ENCODE data around the gene FRMD6.

FRMD6 gene

DNA sequence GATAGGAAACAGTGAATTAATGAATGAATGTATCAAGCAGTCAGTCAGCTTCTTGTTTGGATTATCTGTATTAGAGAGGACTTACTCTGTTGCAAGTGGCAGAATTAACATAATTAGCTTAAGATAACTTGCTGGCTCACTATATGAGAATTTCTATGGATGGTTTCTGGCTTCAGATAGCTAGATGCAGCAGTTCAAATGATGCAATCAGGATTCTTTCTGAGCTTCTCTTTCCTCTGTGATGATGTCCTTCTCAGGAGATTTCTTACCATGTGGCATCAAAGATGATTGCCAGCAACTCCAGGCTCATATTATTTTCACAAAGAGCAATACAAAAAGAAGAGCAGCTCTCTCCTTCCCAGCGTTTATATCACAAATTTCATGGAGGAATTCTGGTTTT lies 30.7 kb downstream of the FRMD6 start:
- no peaks in the 10 kb centered on the region for H3K27me3 Mint-ChIP-seq
- no peak overlapping the region for H3K27ac Mint-ChIP-seq (ENCODE audit: low read depth)
- no peaks in the 10 kb centered on the region for H3K36me3 Mint-ChIP-seq (ENCODE audit: insufficient read depth)
- no peak for ATAC-seq (replicated peaks; ENCODE audit: extremely low read depth, poor library complexity, severe bottlenecking)
- H3K9me3 Mint-ChIP-seq: no peaks in the 10 kb centered on the region
- no peak for DNase-seq (ENCODE audit: low spot score in 2 of 2)
- H3K4me3 Mint-ChIP-seq: no peak overlapping the region
- no peaks in the 10 kb centered on the region for H3K4me1 Mint-ChIP-seq

DNA sequence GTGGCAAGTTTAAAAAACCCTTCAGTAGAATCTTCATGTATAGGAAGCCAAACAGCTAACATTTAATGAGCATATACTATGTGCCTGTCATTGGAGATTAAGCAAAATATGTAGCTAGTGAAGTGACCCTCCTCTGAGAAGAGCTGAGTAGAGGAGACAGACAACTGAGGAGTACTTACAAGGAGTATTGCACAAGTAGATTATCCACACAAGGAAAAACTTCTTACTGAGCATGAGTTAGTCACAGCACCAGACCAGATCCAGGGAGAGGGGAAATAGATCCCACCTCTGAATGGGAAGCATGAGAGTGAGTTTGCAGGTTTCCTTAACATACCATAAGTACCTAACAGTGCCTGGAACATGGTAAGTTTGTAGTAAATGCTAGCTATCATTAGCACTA lies 33.0 kb downstream of the FRMD6 start:
- no peak overlapping the region for H3K27ac Mint-ChIP-seq (ENCODE audit: low read depth)
- no peaks in the 10 kb centered on the region for H3K4me1 Mint-ChIP-seq
- H3K4me3 Mint-ChIP-seq: no peak overlapping the region
- no peaks in the 10 kb centered on the region for H3K27me3 Mint-ChIP-seq
- DNase-seq (ENCODE audit: low spot score in 2 of 2) (no peak), ATAC-seq (replicated peaks; ENCODE audit: extremely low read depth, poor library complexity, severe bottlenecking) (no peak)
- H3K36me3 Mint-ChIP-seq (ENCODE audit: insufficient read depth): no peaks in the 10 kb centered on the region
- H3K9me3 Mint-ChIP-seq: no peaks in the 10 kb centered on the region

DNA sequence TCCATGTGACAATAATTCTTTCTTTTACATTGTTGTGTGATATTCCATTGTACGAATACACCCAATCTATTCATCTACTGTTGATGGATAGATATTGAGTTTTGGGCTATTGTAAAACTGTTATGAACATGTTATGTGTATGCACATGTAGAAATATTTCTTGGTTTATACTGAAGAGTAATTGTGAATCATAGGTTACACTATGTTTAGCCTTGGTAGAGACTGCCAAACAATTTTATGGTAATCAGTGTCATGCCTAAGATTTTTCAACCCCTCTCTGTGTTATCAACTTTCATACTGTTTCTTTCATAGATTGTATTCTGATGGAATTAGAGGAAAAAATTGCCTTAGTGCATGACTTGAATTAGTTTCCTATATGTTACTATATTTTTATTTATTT lies 39.5 kb downstream of the FRMD6 start:
- ATAC-seq (replicated peaks; ENCODE audit: extremely low read depth, poor library complexity, severe bottlenecking): no peak

DNA sequence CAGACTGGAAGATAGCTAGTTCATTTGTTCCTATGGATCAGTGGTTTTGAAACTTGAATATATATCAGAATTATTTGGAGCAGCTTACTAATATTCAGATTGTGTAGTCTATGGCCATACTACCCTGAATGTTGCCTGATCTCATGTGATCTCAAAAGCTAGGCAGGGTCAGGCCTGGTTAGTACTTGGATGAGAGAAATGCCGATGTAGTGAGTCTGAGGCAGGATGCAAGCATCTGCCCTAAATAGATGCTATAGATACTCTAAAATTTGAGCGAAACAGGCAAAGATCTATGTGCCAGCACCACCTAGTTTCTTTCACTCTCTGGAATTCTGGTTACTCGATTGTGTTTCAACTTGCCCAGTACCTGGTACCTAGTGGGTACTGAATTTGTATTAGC lies 40.9 kb downstream of the FRMD6 start:
- H3K36me3 Mint-ChIP-seq (ENCODE audit: insufficient read depth): no peaks in the 10 kb centered on the region
- H3K27ac Mint-ChIP-seq (ENCODE audit: low read depth): no peak overlapping the region
- H3K27me3 Mint-ChIP-seq: no peaks in the 10 kb centered on the region
- ATAC-seq (replicated peaks; ENCODE audit: extremely low read depth, poor library complexity, severe bottlenecking) (no peak), DNase-seq (ENCODE audit: low spot score in 2 of 2) (no peak)
- H3K4me1 Mint-ChIP-seq: no peaks in the 10 kb centered on the region
- H3K4me3 Mint-ChIP-seq: no peak overlapping the region
- H3K9me3 Mint-ChIP-seq: no peaks in the 10 kb centered on the region

More for the DNA sequence above, 39.5 kb downstream of the FRMD6 start:
- DNase-seq (ENCODE audit: low spot score in 2 of 2): no peak
- no peaks in the 10 kb centered on the region for H3K4me1 Mint-ChIP-seq
- H3K36me3 Mint-ChIP-seq (ENCODE audit: insufficient read depth): no peaks in the 10 kb centered on the region
- H3K27me3 Mint-ChIP-seq: no peaks in the 10 kb centered on the region
- H3K4me3 Mint-ChIP-seq: no peak overlapping the region
- no peak overlapping the region for H3K27ac Mint-ChIP-seq (ENCODE audit: low read depth)
- H3K9me3 Mint-ChIP-seq: no peaks in the 10 kb centered on the region

DNA sequence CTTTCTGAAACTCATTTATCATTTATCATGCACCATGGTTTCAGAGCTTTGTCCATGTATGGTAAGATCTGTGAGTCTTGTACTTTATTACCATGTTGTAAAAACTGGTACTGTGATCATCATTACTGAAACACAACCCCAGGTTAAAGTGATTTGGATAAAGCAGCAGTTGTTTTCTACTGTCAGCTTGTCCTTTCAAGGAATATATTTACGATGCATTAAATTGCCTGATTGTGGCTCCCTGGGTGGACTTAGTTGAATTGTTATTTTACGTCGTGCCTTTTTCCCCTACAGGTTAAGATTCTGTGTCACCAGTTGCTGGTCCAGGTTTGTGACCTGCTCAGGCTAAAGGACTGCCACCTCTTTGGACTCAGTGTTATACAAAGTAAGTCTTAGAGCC lies 46.1 kb downstream of the FRMD6 start:
- peaks cover 9% of the 10 kb centered on the region for H3K27me3 Mint-ChIP-seq
- H3K9me3 Mint-ChIP-seq: no peaks in the 10 kb centered on the region
- no peaks in the 10 kb centered on the region for H3K36me3 Mint-ChIP-seq (ENCODE audit: insufficient read depth)
- H3K4me1 Mint-ChIP-seq: no peaks in the 10 kb centered on the region
- ATAC-seq (replicated peaks; ENCODE audit: extremely low read depth, poor library complexity, severe bottlenecking) (no peak), DNase-seq (ENCODE audit: low spot score in 2 of 2) (no peak)
- H3K27ac Mint-ChIP-seq (ENCODE audit: low read depth): no peak overlapping the region
- no peak overlapping the region for H3K4me3 Mint-ChIP-seq

DNA sequence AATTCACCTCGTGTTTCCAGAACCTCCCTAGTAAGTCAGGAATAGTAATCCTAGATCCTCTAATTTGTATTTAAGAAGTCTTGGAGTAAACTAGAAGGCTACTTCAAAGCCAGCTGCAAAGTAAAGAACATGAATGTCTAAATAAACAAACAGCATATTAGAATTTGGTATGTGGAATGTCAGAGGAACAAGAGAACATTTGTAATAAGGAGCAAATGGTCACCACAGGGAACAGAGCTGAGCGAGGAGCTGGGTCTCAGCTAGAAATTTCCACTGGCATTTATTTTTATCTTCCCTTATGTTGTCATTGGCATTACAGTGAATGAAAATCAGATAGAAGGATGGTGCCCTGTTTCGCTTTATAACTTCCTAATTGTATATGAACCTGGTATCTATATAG lies 50.2 kb downstream of the FRMD6 start:
- Mint-ChIP-seq H3K4me3 (no peak overlapping the region), H3K27ac (ENCODE audit: low read depth) (no peak overlapping the region), H3K27me3 (peaks cover 9% of the 10 kb centered on the region), H3K4me1 (no peaks in the 10 kb centered on the region), H3K36me3 (ENCODE audit: insufficient read depth) (no peaks in the 10 kb centered on the region), H3K9me3 (no peaks in the 10 kb centered on the region)
- ATAC-seq (replicated peaks; ENCODE audit: extremely low read depth, poor library complexity, severe bottlenecking) (no peak), DNase-seq (ENCODE audit: low spot score in 2 of 2) (no peak)

DNA sequence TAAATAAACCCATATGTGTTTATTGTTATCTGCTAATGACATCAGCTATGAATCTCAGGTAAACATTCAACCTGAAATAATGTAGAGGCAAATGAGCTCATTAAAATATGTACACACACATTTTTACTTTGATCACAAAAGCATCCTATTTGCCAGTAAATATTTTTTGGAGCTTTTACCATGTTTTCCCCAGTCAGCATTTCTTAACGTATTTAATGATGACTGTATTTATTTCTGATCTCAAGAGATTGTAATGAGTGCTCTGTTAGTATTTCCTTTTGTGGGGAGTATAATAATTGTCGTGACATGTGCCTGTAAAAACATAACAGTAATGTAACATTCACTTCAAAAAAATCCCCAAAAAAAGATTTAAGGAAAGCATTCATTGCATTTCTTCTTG lies 52.1 kb downstream of the FRMD6 start:
- no peak for DNase-seq (ENCODE audit: low spot score in 2 of 2)
- Mint-ChIP-seq H3K4me1 (no peaks in the 10 kb centered on the region), H3K27ac (ENCODE audit: low read depth) (no peak overlapping the region), H3K9me3 (no peaks in the 10 kb centered on the region), H3K4me3 (no peak overlapping the region), H3K27me3 (peaks cover 9% of the 10 kb centered on the region), H3K36me3 (ENCODE audit: insufficient read depth) (no peaks in the 10 kb centered on the region)
- no peak for ATAC-seq (replicated peaks; ENCODE audit: extremely low read depth, poor library complexity, severe bottlenecking)

DNA sequence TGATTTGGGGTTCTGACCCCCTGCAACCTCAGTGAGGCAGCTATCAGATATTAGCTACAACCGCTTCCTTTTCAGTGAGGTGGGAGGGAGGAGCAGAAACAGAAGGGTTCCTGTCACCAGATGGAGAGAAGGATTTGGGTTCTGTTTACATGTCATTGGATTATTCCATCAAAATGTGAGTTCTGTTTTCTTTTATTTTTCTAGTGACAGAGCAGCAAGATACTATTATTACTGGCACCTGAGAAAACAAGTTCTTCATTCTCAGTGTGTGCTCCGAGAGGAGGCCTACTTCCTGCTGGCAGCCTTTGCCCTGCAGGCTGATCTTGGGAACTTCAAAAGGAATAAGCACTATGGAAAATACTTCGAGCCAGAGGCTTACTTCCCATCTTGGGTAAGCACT lies 52.8 kb downstream of the FRMD6 start:
- H3K9me3 Mint-ChIP-seq: no peaks in the 10 kb centered on the region
- no peak for ATAC-seq (replicated peaks; ENCODE audit: extremely low read depth, poor library complexity, severe bottlenecking)
- H3K36me3 Mint-ChIP-seq (ENCODE audit: insufficient read depth): no peaks in the 10 kb centered on the region
- H3K4me1 Mint-ChIP-seq: no peaks in the 10 kb centered on the region
- peaks cover 2% of the 10 kb centered on the region for H3K27me3 Mint-ChIP-seq
- no peak for DNase-seq (ENCODE audit: low spot score in 2 of 2)
- H3K4me3 Mint-ChIP-seq: no peak overlapping the region
- H3K27ac Mint-ChIP-seq (ENCODE audit: low read depth): no peak overlapping the region

DNA sequence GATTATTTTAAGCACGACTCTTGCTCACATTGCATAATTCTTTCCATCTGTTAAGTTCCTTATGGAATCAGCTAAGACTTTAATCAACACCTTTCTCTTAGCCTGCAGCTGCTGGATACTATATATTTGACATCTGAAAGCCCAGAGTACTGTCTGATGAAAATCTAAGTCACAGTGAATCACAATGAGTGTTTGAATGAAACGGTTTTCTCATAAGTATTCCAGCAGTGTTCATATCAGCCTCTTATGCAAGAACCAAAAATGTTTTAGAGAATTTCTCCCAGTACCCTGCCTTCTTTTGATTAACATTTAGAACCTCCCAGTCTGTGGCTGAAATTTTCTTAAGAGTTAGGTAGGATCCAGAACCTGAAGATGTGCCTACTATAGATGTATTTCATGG lies 55.6 kb downstream of the FRMD6 start:
- Mint-ChIP-seq H3K9me3 (no peaks in the 10 kb centered on the region), H3K27ac (ENCODE audit: low read depth) (no peak overlapping the region), H3K4me3 (no peak overlapping the region), H3K36me3 (ENCODE audit: insufficient read depth) (no peaks in the 10 kb centered on the region), H3K4me1 (no peaks in the 10 kb centered on the region), H3K27me3 (no peaks in the 10 kb centered on the region)
- ATAC-seq (replicated peaks; ENCODE audit: extremely low read depth, poor library complexity, severe bottlenecking): no peak
- no peak for DNase-seq (ENCODE audit: low spot score in 2 of 2)

DNA sequence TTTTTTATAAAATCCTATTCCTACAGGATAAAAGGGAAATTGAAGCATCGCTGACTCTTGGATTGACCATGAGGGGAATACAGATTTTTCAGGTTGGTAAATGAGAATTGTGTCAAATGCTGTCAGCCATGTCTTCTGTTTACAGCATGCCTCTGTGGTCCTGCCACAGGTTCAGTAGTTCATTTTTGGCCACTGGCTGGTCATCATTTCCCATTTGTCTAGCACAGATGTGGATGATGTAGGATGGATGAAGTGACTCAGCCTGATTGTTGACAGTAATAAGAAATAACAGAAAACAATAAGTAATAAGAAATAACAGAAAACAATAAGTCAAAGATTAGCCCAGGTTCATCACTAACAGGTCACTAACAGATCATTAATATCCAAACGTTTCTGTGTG lies 59.8 kb downstream of the FRMD6 start:
- Mint-ChIP-seq H3K9me3 (no peaks in the 10 kb centered on the region), H3K4me1 (no peaks in the 10 kb centered on the region), H3K27ac (ENCODE audit: low read depth) (no peak overlapping the region), H3K36me3 (ENCODE audit: insufficient read depth) (no peaks in the 10 kb centered on the region), H3K27me3 (no peaks in the 10 kb centered on the region), H3K4me3 (no peak overlapping the region)
- ATAC-seq (replicated peaks; ENCODE audit: extremely low read depth, poor library complexity, severe bottlenecking) (no peak), DNase-seq (ENCODE audit: low spot score in 2 of 2) (no peak)

DNA sequence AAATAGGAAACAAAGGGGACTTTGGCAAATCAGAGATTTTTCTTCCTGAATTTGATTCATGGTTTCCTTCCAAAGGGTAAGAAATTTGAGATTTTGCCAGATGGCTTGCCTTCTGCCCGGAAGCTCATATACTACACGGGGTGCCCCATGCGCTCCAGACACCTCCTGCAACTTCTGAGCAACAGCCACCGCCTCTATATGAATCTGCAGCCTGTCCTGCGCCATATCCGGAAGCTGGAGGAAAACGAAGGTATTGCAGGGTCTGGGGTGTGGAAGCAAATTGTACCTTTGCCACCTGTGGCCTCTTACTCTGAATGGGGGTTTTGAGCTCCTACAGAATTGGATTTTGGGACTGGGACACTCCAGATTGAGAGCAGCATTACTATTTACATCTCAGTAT lies 63.5 kb downstream of the FRMD6 start:
- Mint-ChIP-seq H3K9me3 (no peaks in the 10 kb centered on the region), H3K4me1 (no peaks in the 10 kb centered on the region), H3K27me3 (no peaks in the 10 kb centered on the region), H3K4me3 (no peak overlapping the region), H3K27ac (ENCODE audit: low read depth) (no peak overlapping the region), H3K36me3 (ENCODE audit: insufficient read depth) (no peaks in the 10 kb centered on the region)
- no peak for DNase-seq (ENCODE audit: low spot score in 2 of 2)
- no peak for ATAC-seq (replicated peaks; ENCODE audit: extremely low read depth, poor library complexity, severe bottlenecking)

DNA sequence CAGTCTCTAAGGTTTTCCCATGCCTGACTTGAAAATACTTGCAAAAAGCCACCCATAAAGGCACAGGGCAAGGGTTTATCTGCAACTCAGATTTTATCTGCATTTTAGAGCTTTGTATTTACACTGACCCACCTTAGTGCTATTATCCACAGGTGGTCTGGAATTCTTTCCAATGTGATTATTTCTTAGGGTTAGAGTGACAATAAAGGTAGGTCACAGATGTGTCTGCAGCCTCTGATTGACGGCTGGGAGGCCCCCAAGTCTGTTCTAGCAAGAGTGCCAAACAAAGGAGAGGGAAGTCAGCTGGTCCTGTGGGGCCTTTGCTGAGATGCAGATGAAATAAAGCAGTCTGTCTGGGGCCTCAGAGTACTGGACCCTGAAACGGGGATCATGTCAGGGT lies 64.0 kb downstream of the FRMD6 start:
- no peaks in the 10 kb centered on the region for H3K27me3 Mint-ChIP-seq
- no peaks in the 10 kb centered on the region for H3K9me3 Mint-ChIP-seq
- DNase-seq (ENCODE audit: low spot score in 2 of 2): no peak
- no peak overlapping the region for H3K4me3 Mint-ChIP-seq
- H3K4me1 Mint-ChIP-seq: no peaks in the 10 kb centered on the region
- no peaks in the 10 kb centered on the region for H3K36me3 Mint-ChIP-seq (ENCODE audit: insufficient read depth)
- ATAC-seq (replicated peaks; ENCODE audit: extremely low read depth, poor library complexity, severe bottlenecking): no peak
- no peak overlapping the region for H3K27ac Mint-ChIP-seq (ENCODE audit: low read depth)

DNA sequence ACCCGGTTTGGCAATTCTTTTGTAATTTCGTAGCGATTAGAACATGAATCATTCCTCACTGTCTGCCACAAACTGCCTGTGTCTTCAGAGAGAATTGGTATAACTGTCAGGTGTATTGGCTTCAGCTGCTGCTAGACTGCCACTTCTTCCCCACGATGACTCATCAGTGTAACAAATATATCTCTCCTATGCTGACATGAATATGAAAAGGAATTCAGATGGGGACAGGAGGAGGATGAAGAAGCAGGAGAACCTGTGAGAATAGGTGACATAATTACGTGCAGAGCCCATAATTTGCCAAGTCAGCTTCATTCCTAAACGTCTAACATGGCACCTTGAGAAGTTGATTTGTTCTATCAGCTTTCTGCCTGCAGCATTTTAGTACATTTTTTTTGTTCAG lies 64.9 kb downstream of the FRMD6 start:
- no peak for DNase-seq (ENCODE audit: low spot score in 2 of 2)
- Mint-ChIP-seq H3K4me3 (no peak overlapping the region), H3K4me1 (no peaks in the 10 kb centered on the region), H3K27me3 (no peaks in the 10 kb centered on the region), H3K9me3 (no peaks in the 10 kb centered on the region), H3K36me3 (ENCODE audit: insufficient read depth) (no peaks in the 10 kb centered on the region), H3K27ac (ENCODE audit: low read depth) (no peak overlapping the region)
- ATAC-seq (replicated peaks; ENCODE audit: extremely low read depth, poor library complexity, severe bottlenecking): no peak

DNA sequence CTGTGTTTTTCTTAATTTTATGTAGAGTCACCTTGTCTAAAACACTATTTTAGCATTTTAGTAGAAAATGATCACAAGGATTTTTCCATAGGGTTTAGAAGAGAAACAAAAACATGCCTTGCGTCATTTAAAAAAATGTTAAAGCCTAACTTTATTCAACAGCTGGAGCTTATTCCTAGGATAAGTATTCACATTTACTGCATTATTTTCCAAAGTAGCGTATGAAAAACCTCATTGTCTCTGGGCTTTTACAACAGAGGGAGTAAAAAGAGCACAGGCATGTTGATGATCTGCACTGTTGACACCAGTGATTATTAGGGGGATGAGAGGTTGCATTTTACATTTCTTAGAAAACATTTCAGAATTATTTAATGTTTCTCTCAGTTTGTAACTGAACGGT lies 66.1 kb downstream of the FRMD6 start:
- Mint-ChIP-seq H3K36me3 (ENCODE audit: insufficient read depth) (no peaks in the 10 kb centered on the region), H3K27ac (ENCODE audit: low read depth) (no peak overlapping the region), H3K4me1 (no peaks in the 10 kb centered on the region), H3K27me3 (no peaks in the 10 kb centered on the region), H3K4me3 (no peak overlapping the region), H3K9me3 (no peaks in the 10 kb centered on the region)
- DNase-seq (ENCODE audit: low spot score in 2 of 2) (no peak), ATAC-seq (replicated peaks; ENCODE audit: extremely low read depth, poor library complexity, severe bottlenecking) (no peak)
